IPS-18c (cell line): ENCODE data around the gene CTNNA2.

Experiments
- H3K4me3 ChIP-seq: 2 replicates; pipeline ENCODE4 v1.7.0; 2013; ENCODE audit warnings: low read depth, mild to moderate bottlenecking, low read length, moderate library complexity; ENCODE audit not compliant: insufficient read depth
- H3K9me3 ChIP-seq: one replicate; pipeline ENCODE4 v1.6.1; 2013; ENCODE audit warnings: mild to moderate bottlenecking, low read length, moderate library complexity; ENCODE audit not compliant: control insufficient read depth, insufficient read depth

Gene CTNNA2

DNA sequence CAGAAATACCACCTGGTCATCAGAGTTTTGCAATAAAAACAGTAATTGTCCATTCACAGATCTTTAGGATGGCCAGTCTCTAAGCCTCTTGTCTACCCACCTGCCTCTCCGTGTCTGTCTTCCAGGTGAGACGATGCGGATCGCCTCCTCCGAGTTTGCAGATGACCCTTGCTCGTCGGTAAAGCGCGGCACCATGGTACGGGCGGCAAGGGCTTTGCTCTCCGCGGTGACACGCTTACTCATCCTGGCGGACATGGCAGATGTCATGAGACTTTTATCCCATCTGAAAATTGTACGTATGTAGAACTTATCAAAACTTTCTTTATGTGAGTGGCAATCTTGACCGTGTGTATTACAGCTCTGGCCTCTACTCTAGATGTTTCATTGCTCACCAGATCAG lies 345.0 kb downstream of the CTNNA2 start:
- H3K9me3 ChIP-seq, result no peaks in the 10 kb centered on the region

DNA sequence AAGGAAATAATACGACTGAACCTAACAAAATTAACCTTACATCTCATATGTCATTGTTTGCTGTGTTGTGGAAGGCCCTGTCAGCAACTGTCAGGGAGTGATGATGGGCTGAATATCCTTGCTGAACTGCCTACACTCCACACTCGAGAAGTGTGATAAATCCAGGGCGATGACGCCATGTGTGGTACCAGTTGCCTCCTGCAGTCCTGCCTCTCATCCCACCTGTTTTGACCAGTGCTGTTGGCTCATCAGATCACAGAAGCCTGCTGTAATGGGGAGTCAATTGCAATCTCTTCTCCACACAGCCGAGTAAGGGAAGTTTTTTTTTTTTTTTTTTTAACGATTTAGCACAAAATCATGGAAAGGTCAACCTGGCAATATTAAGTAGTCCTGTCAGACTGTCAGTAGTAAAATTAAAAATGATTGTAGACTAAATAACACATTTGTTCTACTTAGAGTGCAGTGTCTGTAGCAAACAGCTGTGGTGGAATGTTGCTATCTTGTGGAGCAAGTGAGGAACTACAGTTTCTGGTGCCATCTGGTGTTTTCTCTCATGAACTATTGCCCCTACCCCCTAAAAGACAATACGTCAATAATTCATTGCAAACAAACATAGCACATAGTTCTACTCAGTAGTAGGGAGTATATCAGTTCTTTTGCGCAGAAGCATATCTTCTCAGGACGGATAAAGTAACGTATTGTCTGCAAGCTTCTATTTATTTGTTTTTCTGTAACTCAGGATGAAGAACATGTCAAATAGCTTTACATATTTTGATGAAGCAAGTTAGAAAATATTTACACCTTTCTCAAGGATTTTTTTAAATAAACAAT lies 347.6 kb downstream of the CTNNA2 start:
- no peak overlapping the region for H3K4me3 ChIP-seq
- no peaks in the 10 kb centered on the region for H3K9me3 ChIP-seq

More for the DNA sequence above, 345.0 kb downstream of the CTNNA2 start:
- H3K4me3 ChIP-seq, result no peak overlapping the region

DNA sequence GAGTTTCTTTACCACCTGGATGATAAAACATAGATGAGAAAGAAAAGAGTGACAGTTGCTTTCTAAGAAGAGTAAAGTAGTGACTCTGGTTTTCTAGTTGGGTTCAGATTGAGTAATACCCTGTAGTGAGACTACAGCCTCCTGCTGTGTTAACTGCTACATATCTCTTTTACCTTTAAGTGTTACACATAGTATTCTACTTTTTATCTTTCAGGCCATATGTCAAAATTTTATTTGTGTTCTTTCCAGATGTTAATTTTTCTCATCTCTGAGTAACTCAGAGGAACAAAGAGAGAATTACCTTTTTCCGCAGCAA lies 348.2 kb downstream of the CTNNA2 start:
- H3K4me3 ChIP-seq, result no peak overlapping the region
- no peaks in the 10 kb centered on the region for H3K9me3 ChIP-seq

DNA sequence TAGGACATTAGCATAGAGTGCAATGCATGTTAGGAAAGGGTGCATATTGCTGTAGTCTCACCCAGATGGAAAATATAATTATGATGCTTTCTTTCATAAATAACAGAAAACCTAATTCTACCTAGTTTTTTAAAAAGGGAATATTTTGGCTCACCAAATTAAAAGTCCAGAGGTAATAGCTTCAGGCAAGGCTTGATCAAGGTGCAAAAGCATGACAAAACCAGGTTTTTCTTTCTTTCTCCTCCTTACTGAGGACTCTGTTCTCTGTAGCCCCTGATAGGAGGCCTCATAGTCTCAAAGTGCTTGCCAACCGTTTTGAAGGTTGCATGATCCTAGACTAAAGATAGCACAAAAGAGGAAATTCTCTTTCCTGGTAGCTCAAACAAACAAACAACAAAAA lies 349.9 kb downstream of the CTNNA2 start:
- Histone ChIP-seq H3K9me3 (no peaks in the 10 kb centered on the region), H3K4me3 (no peak overlapping the region)

DNA sequence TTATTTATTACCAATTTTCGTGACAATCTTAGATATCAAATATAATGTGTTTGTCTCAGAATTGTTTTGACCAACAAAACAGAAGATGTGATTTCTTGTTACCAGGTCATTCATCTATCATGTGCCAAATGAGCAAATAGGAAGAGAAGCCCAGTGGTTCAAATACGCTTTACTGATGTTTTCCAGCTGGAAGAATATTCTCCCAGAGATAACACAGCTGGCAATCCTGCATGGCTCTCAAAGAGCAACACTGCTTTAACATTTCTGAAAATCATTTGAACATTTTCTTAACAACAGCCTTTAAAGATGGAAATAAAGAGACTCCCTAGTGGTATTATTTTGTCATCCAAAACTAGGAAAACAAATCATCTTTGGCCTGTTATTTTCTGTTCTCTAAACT lies 359.8 kb downstream of the CTNNA2 start:
- Histone ChIP-seq H3K9me3 (no peaks in the 10 kb centered on the region), H3K4me3 (no peak overlapping the region)

DNA sequence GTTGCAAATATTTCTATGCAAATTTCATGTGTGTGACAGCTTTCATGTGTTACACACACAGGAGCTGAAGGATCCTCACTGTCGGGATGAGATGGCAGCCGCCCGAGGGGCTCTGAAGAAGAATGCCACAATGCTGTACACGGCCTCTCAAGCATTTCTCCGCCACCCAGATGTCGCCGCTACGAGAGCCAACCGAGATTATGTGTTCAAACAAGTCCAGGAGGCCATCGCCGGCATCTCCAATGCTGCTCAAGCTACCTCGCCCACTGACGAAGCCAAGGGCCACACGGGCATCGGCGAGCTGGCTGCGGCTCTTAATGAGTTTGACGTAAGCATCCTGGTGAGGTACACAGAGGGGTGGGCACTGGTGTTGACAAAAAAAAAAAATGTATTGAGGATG lies 361.2 kb downstream of the CTNNA2 start:
- H3K9me3 ChIP-seq, result no peaks in the 10 kb centered on the region

DNA sequence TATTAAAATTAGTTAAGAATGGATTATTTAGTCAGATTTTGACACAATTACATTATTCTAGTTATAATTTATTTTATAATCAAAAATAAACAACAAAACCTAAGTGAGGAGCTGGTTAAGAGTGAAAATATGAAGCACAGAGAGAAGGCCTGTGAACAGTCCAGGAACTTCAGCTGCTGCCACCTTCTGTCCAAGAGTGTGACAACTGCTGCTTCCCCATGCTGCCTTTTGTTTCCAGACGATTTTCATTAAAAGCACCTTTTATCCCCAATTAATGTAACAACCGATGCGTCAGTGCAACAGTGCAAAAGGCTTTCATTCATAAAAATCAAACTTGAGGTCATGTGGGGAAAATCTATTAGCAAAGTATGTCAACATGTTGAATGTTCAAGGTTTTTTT lies 363.6 kb downstream of the CTNNA2 start:
- no peak overlapping the region for H3K4me3 ChIP-seq
- H3K9me3 ChIP-seq, result no peaks in the 10 kb centered on the region

More for the DNA sequence above, 361.2 kb downstream of the CTNNA2 start:
- no peak overlapping the region for H3K4me3 ChIP-seq

DNA sequence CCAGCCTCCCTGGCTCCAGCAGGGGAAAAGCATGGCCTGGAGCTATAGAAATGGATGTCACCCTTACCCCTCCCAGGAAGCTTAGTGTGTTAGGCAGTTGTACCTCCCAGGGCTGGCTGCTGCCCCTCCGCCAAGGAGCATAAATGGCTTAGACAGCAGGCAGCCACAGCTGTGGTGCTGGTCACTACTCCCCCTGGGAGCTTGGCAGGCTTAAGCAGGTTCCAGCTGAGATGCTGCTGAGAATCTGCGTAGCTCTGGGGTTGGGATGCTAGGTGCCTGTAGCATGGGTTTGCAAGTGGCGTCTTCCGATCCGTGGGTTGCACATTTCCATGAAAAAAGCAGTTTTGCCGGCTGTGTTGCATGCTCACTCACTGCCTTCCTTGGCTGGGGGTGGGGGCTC lies 369.7 kb downstream of the CTNNA2 start:
- no peak overlapping the region for H3K4me3 ChIP-seq
- H3K9me3 ChIP-seq, result no peaks in the 10 kb centered on the region

DNA sequence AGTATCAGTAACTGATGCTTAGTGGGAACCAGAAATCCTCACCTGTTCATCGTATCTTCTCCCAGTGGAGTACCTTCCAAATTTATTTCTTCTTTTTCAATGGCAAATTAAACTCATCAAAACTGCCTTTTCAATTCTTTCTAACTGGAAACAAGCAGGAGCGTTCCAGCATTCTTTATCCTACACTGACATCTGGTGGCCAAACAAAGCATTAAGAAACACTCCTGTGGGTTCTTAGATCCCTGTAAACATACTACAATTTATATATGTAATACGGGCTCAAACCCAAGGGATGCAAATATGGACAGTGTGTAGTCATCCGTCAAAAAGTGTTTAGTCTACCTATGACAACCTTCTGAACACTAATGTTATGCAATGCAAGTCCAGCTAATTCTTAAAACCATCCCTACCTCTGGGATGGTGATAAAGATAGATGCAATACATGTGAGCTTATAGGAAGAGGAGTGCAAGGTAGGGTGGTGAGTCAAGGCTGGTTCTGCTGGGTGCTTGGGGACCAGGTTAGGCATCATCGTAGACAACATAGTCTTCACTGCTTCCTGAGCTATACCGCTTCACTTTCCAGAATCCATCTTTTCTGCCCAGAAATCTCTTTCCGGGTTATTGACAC lies 375.0 kb downstream of the CTNNA2 start:
- no peak overlapping the region for H3K4me3 ChIP-seq
- H3K9me3 ChIP-seq, result no peaks in the 10 kb centered on the region

DNA sequence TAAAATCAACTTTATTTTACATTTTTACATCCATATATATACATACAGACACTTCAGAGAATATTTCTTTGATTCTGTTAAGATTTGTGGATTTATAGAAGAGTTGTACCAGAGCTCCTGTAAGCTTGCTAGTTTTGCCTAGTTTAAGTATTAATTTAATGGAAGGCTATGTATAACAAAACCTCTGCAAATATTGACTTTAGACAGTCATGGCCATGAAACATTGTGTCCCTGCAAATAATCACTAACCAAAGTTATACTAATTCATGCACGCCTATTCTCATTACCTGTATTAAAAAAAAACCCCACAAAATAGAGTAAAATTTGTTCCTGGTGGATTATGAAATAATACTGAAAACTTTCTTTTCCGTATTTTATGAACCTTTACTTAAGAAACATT lies 379.3 kb downstream of the CTNNA2 start:
- H3K4me3 ChIP-seq, result no peak overlapping the region
- no peaks in the 10 kb centered on the region for H3K9me3 ChIP-seq

DNA sequence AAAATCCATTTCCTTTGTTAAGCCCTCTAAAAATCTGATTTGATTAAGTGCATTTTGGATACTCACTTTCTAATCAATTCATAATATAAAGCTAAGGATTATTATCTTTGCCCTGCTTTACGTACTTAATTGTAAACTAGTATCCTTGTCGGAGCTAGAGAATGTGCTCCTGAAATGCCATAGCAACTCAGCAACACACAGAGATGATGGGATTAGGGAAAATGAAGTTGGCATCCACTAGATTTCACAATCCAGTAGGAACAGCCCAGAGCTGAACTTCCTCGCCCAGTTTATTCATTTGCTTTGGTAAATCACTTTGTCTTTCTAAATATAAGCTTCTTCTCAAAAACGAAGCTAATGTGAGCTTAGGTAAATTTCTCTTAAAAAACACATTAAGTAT lies 386.3 kb downstream of the CTNNA2 start:
- Histone ChIP-seq H3K9me3 (no peaks in the 10 kb centered on the region), H3K4me3 (no peak overlapping the region)

DNA sequence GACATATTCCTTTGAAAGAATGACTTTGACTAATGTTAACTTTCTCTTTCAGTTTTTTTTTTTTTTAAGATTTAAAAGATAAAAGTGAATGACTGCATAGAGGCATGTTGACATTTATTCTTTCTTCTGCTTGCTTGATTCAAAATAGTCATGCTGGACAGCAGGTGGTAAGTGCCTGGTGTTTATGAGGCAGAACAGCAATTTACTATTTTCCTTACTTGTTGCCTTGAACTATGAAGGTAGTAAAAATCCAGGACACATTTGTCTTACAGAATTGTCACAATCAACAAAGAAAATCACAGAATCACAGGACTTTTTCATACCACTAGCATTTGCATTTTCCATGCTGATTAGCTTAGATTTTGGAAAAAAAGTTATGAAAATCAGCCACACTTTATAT lies 388.3 kb downstream of the CTNNA2 start:
- H3K9me3 ChIP-seq, result no peaks in the 10 kb centered on the region
- H3K4me3 ChIP-seq, result no peak overlapping the region

DNA sequence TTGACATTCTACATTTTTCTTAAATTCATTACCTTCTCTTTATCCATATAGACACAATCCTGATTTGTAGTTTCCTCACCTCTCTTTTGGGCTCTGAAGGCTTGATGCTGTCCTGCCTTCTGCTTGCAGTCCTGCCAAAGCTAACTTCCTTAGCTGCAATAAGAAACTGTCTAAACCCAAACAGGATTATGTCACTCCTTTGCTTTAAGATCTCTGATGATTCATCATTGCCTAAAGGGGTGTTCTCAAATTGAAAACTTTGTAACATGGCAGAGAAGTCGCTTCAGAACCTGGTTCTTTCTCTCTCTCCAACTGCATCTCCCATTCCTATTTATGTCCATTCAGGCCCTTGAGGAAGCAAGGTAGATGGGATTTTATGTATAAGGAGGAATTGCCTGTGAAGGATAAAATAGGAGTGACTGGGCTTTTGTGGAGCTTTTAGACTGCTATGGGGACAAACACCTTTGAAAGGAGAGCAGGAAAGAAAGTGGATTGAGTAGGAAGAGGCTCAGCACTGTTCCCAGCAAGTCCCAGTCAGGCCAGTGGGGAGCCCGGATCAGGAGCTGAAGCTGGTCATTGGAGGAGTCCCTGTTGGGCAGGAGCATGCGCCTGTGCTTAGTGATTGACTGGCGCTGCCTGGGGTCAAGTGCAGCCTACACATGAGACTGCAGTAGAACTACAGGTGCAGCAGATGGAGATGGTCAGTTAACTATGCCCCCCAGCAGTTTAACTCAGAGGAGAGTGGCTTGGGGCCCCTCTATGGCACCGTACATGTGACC lies 390.6 kb downstream of the CTNNA2 start:
- no peak overlapping the region for H3K4me3 ChIP-seq
- H3K9me3 ChIP-seq, result no peaks in the 10 kb centered on the region

DNA sequence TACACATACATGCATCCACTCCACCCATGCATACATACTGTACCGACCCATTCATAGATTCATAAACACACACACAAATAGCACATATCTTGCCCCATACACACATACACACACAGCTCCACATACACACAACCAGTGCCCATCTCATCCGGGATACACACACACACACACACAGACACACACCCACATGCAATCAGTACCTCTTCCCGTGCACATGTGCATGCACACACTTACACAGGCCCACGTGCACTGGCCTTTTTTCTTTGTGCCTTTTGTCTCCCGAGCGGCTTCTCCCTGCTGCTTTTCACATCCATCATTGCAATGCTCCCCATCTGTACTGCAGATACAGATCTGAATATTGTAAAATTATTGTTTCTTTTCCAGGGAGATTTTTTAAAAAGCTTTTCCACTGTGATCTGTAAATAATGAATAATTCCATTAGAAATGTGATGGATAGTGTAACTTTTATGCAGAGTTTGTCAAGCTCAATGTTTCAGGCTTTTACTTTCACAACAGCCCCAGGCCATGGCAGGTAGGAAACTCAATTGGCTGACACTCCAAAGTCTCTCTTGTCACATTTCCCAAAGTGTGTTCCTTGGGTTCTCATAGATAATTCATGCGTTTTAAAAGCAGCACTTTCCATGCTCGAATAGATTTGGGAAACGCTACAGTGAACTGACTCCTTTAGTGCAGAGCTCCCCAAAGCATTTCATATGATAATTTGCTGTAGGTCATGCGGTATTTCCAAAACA lies 393.5 kb downstream of the CTNNA2 start:
- no peak overlapping the region for H3K4me3 ChIP-seq
- H3K9me3 ChIP-seq, result no peaks in the 10 kb centered on the region

DNA sequence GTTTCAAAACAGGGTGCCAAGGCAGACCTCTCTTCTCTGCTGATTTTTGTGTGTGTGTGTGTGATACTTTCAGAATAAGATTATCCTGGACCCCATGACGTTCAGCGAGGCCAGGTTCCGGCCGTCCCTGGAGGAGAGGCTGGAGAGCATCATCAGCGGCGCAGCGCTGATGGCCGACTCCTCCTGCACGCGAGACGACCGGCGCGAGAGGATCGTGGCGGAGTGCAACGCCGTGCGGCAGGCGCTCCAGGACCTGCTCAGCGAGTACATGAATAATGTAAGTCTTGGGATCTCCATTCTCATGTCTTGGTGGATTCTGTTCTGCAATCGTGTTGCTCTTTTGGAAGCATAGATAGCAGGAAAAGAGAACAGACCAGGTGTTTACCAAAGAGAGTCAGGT lies 396.7 kb downstream of the CTNNA2 start:
- Histone ChIP-seq H3K9me3 (no peaks in the 10 kb centered on the region), H3K4me3 (no peak overlapping the region)

DNA sequence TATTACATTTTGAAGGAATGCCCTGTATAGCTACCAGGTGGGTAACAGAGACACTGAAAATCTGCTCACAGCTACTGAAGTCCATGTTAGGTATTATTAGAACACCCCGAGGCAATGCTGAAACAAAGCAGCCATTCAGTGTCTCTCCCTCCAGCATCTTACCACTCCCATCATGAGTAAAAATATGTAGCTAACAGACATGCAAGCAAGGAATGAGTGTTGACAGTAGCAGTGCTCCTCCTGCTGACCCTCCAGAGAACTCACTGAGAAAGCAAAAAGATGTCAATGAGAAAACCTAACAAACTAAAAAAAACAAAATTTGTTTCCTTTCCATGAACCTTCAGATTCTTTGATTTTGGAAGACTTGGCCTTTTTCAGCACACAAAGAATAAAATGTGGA lies 397.8 kb downstream of the CTNNA2 start:
- Histone ChIP-seq H3K9me3 (no peaks in the 10 kb centered on the region), H3K4me3 (no peak overlapping the region)

DNA sequence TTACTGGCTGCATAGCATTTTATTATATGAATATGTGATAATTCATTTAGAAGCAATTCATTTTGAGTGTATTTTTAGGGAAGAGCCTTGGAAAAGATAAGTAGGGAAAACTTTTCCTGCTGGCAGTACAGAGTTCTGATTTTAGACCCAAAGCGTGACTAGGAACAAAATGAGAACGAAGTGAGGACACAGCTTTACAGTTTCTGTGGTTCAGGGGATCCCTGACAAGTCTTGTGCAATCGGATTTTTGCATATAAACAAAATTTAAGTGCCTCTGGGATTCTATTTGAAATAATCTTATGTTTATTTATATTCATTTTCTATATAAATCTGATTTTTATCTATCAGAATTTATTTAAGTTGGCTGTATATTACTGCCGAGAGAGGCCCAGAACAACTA lies 402.6 kb downstream of the CTNNA2 start:
- H3K4me3 ChIP-seq, result no peak overlapping the region
- H3K9me3 ChIP-seq, result no peaks in the 10 kb centered on the region
